ENCODE data around the gene PTPN23.

- no peak for TF ChIP-seq CTCF (IDR thresholded peaks at IDR 0.05; ENCODE audit: poor library complexity)
- no peak for TF ChIP-seq EZH2phosphoT487 (IDR thresholded peaks at IDR 0.05; ENCODE audit: low read depth, severe bottlenecking, unreplicated experiment)
- no peak for TF ChIP-seq EZH2 (IDR thresholded peaks at IDR 0.05; ENCODE audit: borderline replicate concordance)
Observed at GRCh38 chr3:47404431-47404876, 23.6 kb downstream of the PTPN23 start.
